Mammary epithelial cell (primary cell): Measurements from ENCODE around the gene PRR35.

ENCODE experiments used
- EZH2 ChIP-seq: IDR thresholded peaks from 2 replicates; pipeline ENCODE4 v1.6.1; 2012; ENCODE audit warnings: low read length, inconsistent platforms, borderline replicate concordance
- TF ChIP-seq, protein P1 (sequence below), 2 donors: IDR thresholded peaks in 1 of 2; conservative IDR thresholded peaks in 1 of 2; 2 replicates each; pipeline ENCODE4 v1.5.1; 2011 to 2012; ENCODE audit warnings: inconsistent platforms in 2 of 2, low read length in 2 of 2, mild to moderate bottlenecking in 2 of 2, control low read depth in 1 of 2, low read depth in 1 of 2; ENCODE audit not compliant: insufficient read depth in 1 of 2; ENCODE audit errors: extremely low read depth in 1 of 2

DNA sequence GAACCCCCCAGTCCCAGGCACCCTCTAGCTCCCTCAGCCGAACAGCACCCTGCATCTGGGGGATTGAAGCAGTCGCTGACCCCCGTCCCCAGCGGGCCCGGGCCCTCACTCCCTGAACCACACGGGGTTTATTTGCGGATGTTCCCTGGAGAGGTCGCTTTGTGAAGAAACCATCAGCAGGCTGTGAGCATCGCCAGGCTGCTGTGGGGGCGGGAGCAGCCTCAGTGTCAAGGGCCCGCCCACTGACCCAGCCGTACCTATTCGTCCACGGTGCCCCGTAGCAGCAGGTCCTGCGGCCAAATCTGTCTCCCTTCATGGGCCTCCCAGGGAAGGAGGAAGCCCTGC lies 23.2 kb downstream of the PRR35 start:
- TF ChIP-seq, protein P1, sequence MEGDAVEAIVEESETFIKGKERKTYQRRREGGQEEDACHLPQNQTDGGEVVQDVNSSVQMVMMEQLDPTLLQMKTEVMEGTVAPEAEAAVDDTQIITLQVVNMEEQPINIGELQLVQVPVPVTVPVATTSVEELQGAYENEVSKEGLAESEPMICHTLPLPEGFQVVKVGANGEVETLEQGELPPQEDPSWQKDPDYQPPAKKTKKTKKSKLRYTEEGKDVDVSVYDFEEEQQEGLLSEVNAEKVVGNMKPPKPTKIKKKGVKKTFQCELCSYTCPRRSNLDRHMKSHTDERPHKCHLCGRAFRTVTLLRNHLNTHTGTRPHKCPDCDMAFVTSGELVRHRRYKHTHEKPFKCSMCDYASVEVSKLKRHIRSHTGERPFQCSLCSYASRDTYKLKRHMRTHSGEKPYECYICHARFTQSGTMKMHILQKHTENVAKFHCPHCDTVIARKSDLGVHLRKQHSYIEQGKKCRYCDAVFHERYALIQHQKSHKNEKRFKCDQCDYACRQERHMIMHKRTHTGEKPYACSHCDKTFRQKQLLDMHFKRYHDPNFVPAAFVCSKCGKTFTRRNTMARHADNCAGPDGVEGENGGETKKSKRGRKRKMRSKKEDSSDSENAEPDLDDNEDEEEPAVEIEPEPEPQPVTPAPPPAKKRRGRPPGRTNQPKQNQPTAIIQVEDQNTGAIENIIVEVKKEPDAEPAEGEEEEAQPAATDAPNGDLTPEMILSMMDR (conservative IDR thresholded peaks at IDR 0.05 in 1 of 2, IDR thresholded peaks at IDR 0.05 in 1 of 2; ENCODE audit: extremely low read depth in 1 of 2, insufficient read depth in 1 of 2, low read depth in 1 of 2, low read length in 2 of 2) = no peak
- TF ChIP-seq EZH2 = no peak
